ENCODE results near the gene HMOX1.

DNA sequence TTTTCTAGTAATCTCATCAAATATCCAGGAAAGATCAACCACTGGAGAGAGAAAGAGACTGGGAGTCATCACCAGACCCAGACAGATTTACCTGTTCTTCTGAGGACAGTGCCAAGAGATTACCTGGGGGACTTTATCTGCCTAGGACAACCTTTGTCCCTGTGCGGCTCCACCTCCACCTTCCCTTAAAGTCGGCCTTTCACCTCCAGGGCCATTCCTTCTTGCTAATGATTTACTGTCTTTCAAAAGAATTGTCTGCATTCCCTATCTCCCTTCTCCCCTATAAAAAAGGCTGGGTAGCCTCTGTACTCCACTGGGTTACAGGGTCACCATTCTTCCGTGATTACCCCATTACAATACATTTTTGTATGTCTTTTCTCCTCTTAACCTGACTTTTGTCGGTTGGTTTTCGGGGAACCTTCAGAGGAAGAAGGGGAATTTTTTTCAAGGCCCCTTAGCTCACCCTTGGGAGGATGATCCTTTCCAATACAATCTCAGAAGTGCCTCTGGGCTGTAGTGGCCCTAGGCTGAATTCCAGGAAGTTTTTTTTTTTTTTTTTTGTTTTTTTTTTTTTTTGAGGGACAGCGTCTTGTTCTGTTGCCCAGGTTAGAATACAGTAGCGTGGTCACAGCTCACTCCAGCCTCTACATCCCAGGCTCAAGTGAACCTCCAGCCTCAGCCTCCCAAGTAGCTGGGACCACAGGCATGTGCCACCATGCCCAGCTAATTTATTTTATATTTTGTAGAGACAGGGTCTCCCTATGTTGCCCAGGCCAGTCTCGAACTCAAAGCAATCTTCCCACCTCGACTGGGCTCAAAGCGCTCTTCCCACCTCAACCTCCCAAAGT is 1.5 kb upstream of the HMOX1 start:
- no peak for TF ChIP-seq CTCF (IDR thresholded peaks at IDR 0.05 in 8 of 11, conservative IDR thresholded peaks at IDR 0.05 in 3 of 11)
- TF ChIP-seq POLR2AphosphoS5 (IDR thresholded peaks at IDR 0.05): no peak

Measured in spleen (tissue), 7 donors.